Adrenal gland (tissue), 5 donors: ENCODE measurements around the gene ZC2HC1B.

Source experiments
- CTCF ChIP-seq, 6 experiments: fragments of 450-650 bp in 4 of 6; fragments of 200-600 bp in 2 of 6; sonication (generic) in 1 of 6; IDR thresholded peaks; 1 replicate in 5 of 6; 2 replicates in 1 of 6; pipeline versions ENCODE4 v1.5.1 to v1.8.0; 2016 to 2021; ENCODE audit warnings: antibody characterized with exemption in 6 of 6, mild to moderate bottlenecking in 2 of 6, moderate library complexity in 1 of 6
- POLR2A ChIP-seq, 2 donors: fragments of 450-650 bp; IDR thresholded peaks; one replicate each; pipeline ENCODE4 v1.6.1; 2017; ENCODE audit warnings: antibody characterized with exemption in 2 of 2, mild to moderate bottlenecking in 2 of 2, moderate library complexity in 1 of 2
- donor health status: DM: no; HTN: no; CAD: no.

GRCh38 chr6:143863771-143864170, 503 bp upstream of the ZC2HC1B start:
- TF ChIP-seq CTCF (IDR thresholded peaks at IDR 0.05): no peak
- TF ChIP-seq POLR2A (IDR thresholded peaks at IDR 0.05): no peak
